ENCODE measurements around the gene PYGM. TPM values are rescaled to one million over a fixed set of nuclear protein-coding genes. Genes with fewer than 3 reads are reported as not detected.

Gene PYGM
- total and polyA plus RNA-seq, 2 experiments from 2014 or later = 244 to 246 TPM

DNA sequence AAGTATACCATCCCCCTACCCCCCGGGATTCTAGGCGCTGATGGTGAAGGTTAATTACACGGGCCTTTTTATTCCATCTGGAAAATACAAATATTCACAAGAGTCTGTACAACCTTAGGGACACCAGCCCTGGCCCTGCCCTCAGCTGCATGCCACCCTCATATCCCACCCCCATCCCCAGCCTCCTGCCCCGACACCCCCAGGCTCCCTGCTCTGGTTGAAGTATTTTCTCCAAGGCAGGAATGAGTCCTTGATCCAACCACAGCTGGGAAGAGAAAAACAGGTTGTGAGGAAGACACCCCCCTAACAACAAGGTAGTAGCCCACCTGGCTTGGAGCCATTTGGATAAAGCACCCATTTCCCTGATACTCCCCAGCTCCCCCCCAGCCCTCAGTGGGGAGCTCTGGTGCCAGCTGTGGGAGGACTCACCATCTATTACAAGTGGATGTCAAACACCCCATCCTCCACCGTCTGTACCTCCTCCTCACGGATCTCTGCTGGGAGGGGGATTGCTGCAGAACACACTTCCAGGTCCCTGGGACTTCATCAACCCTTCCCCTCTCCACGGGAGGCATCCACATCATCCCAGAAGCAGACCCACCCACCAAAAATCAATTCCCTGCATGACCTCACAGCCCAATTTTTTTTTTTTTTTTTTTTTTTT lies 32.8 kb downstream of the PYGM start:
- peaks cover 3% of the 10 kb centered on the region for H3K4me1 ChIP-seq (ENCODE audit: low read depth)

GRCh38 chr11:64726211-64726641 lies 33.5 kb downstream of the PYGM start:
- TF ChIP-seq CTCF (IDR thresholded peaks at IDR 0.05; ENCODE audit: low read depth, low read length) = no peak
- peaks cover 18% of the 10 kb centered on the region for H3K27me3 ChIP-seq
- H3K4me3 ChIP-seq = no peak overlapping the region
- no peak for DNase-seq (ENCODE audit: low read depth in 1 of 2, low spot score in 1 of 2)
- H3K9me3 ChIP-seq (ENCODE audit: low read depth) = no peaks in the 10 kb centered on the region
- H3K27ac ChIP-seq = no peak overlapping the region
- no peaks in the 10 kb centered on the region for H3K36me3 ChIP-seq
- peaks cover 3% of the 10 kb centered on the region for H3K4me1 ChIP-seq (ENCODE audit: low read depth)

More for the DNA sequence above, 32.8 kb downstream of the PYGM start:
- peaks cover 10% of the 10 kb centered on the region for H3K27me3 ChIP-seq
- H3K27ac ChIP-seq = no peak overlapping the region
- no peak for TF ChIP-seq CTCF (IDR thresholded peaks at IDR 0.05; ENCODE audit: low read depth, low read length)
- no peaks in the 10 kb centered on the region for H3K36me3 ChIP-seq
- DNase-seq (ENCODE audit: low read depth in 1 of 2, low spot score in 1 of 2) = no peak
- no peaks in the 10 kb centered on the region for H3K9me3 ChIP-seq (ENCODE audit: low read depth)
- no peak overlapping the region for H3K4me3 ChIP-seq

GRCh38 chr11:64724863-64725532 lies 34.8 kb downstream of the PYGM start:
- H3K27ac ChIP-seq = no peak overlapping the region
- no peak for TF ChIP-seq CTCF (IDR thresholded peaks at IDR 0.05; ENCODE audit: low read depth, low read length)
- H3K9me3 ChIP-seq (ENCODE audit: low read depth) = no peaks in the 10 kb centered on the region
- no peak overlapping the region for H3K4me3 ChIP-seq
- peaks cover 30% of the 10 kb centered on the region for H3K27me3 ChIP-seq
- DNase-seq (ENCODE audit: low read depth in 1 of 2, low spot score in 1 of 2) = no peak
- no peaks in the 10 kb centered on the region for H3K36me3 ChIP-seq
- peaks cover 3% of the 10 kb centered on the region for H3K4me1 ChIP-seq (ENCODE audit: low read depth)

- no peak for DNase-seq (ENCODE audit: low read depth in 1 of 2, low spot score in 1 of 2)
- no peak for TF ChIP-seq CTCF (IDR thresholded peaks at IDR 0.05; ENCODE audit: low read depth, low read length)
- Histone ChIP-seq H3K4me1 (ENCODE audit: low read depth) (peaks cover 3% of the 10 kb centered on the region), H3K4me3 (no peak overlapping the region), H3K27me3 (peaks cover 38% of the 10 kb centered on the region), H3K9me3 (ENCODE audit: low read depth) (no peaks in the 10 kb centered on the region), H3K27ac (no peak overlapping the region), H3K36me3 (no peaks in the 10 kb centered on the region)
Measured at GRCh38 chr11:64723907-64724862, 35.6 kb downstream of the PYGM start.

- Histone ChIP-seq H3K36me3 (no peaks in the 10 kb centered on the region), H3K27me3 (peaks cover 46% of the 10 kb centered on the region), H3K9me3 (ENCODE audit: low read depth) (no peaks in the 10 kb centered on the region), H3K27ac (no peak within 1 kb of the TSS), H3K4me3 (peak within 1 kb of the TSS; percentile 81), H3K4me1 (ENCODE audit: low read depth) (peaks cover 3% of the 10 kb centered on the region)
- peak; percentile 99 for TF ChIP-seq CTCF (IDR thresholded peaks at IDR 0.05; ENCODE audit: low read depth, low read length)
- DNase-seq (ENCODE audit: low read depth in 1 of 2, low spot score in 1 of 2) = peak; percentile 85 to 92
Measured at GRCh38 chr11:64723117-64723906, 36.5 kb downstream of the PYGM start, which contains the start of gene NRXN2. Gene NRXN2 (minus strand): TSS chr11:64723197. CDS start chr11:64713699, 9,498 bp downstream.

All from cardiac muscle cell (in vitro differentiated cells and primary cell).